SK-MEL-5 (cell line): ENCODE results near the gene COL4A2. TPM values are rescaled to one million over a fixed set of nuclear protein-coding genes. Genes with fewer than 3 reads are reported as not detected.

Experiments used
- DNase-seq: peaks from one replicate; pipeline ENCODE4 v3.0.0-alpha.2; 2016; ENCODE audit warnings: low read depth, low spot score
- in situ Hi-C: cut with HindIII; loops from 2 replicates; pipeline ENCODE4 v1.10.0; 2016; ENCODE audit warnings: low sequenced_read_pairs, high pct_unique_total_duplicates, low pct_unique_long_range_greater_than_20kb
- total RNA-seq: library from RNA; depleted of rRNA; stranded (reverse); fragments of >200 nt; shearing (Covaris generic); gene quantifications from 2 replicates; pipeline ENCODE4 v1.2.3, GENCODE V29; 2014

COL4A2 gene
- total RNA-seq, 1 experiment from 2014 or later = 23.4 TPM

DNA sequence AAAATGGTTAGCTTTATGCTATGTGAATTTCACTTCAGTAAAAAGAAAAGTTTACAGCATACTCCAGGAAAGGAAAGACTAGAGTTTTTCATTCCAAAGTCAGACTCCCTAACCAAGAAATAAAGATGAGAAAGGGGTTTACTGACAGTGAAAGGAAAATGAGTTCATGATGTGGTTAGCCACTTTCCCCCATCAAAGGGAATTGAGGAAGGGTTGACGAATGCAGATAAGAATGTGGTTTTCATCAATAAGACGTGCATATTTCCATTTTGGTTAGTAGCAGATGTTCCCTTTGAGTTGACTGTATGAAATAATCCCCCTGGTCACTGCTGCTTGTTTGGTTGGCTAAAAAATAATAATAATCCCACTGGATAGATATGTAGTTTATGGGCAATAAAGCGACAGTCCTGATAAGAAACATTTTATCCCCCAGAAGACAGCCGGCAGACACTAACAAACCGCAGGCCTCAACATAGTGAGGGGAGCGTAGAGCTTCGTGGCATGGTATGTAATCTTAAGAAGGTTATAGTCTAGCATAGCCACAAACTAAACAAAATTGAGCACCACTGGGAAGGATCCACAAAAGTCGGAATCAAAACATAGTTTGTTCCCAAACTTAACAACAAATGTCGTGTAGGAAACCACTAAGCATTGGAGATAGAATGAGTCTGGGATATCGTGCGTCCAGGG lies 114.8 kb downstream of the COL4A2 start:
- in situ Hi-C loops = no loop called here
- no peak for DNase-seq

DNA sequence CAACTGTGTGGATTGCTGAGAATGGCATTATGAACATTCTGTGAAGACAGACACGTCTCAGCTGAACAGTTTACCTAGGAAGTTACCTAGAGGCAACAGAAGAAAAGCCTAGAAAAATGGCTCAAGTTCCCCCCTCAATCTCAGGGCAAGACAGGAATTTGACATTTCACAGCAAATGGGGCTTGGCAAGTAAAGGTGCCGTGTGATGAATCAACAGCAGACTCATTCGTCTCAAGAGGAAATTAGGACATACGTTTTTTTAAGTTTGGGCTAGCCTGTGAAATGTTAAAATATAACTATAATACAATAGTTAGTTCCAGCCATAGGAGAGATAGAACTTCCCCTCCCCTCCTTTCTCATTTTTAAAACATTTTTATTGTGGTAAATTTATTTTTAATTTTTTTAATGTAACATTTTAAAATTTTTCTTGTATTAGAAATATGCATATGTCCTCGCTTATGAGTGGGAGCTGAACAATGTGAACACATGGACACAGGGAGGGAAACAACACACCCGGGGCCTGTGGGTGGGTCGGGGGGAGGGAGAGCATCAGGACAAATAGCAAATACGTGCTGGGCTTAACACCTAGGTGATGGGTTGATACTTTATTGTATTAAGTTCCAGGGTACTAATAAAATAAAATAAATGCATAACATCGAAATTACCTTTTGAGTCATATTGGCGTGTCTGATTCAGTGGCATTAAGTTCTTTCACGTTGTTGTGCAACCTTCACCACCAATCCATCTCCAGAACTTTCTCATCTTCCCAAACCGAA lies 116.0 kb downstream of the COL4A2 start:
- DNase-seq = no peak
- in situ Hi-C loops = no loop called here

DNA sequence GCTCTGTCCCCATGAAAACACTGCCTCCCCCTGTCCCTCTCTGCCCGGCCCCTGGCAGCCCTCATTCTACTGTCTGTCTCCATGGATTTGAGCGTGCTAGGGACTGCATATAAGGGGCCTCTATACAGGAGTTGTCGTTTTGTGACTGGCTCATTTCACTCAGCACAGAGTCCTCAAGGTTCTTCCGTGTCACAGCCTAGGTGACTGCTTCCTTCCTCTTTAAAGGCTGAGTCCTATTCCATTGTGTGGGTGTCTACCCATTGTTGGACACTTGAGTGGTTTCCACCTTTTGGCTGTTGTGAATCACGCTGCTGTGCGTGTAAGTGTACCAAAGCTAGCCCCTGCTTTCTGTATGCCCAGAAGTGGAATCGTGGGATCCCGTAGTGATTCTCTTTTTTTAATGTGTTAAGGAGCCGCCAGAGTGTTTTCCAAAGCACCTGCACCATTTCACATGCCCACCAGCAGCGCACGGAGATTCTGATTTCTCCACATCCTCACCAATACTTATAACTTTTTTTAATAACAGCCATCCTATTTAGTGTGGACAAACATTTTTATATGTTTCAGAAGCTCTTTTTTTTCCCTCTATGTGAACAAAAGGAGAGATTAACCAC lies 116.7 kb downstream of the COL4A2 start:
- in situ Hi-C loops = no loop called here

DNA sequence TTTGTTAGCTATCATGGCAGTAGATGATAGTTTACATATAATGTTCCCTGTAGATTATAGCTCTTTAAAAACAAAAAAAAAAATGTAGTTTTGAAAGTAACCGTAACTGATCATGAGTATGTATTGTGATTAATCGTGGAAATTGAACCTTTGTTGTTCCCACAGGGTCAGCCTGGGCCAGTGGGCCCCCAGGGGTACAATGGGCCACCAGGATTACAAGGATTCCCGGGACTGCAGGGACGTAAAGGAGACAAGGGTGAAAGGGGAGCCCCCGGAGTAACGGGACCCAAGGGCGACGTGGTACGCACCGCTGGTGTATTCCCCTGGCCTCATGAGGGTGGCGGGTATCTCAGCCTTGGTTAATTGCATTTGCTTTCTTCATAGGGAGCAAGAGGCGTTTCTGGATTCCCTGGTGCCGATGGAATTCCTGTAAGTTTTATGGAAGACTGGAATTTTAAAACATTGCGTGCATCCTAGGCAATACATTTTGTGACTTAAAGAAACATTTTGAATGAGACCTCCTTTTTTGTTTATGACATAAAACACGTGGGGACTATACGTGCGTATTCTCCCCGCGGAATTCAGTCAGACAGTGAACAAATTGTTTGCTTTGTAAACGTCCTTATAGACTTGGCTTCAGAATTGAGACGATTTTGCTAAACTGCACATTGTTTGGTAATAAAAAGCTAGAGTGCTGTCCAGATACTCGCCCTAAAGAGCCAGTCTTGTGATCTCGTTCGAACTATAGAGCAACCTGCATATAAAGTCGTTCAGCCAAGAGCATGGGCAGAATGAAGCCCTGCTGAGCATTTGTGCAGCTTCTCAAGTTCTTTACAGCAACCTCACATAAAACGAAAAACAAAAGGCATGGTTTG lies 117.7 kb downstream of the COL4A2 start:
- DNase-seq = no peak
- in situ Hi-C loops = no loop called here

More for the DNA sequence above, 116.7 kb downstream of the COL4A2 start:
- DNase-seq = no peak

DNA sequence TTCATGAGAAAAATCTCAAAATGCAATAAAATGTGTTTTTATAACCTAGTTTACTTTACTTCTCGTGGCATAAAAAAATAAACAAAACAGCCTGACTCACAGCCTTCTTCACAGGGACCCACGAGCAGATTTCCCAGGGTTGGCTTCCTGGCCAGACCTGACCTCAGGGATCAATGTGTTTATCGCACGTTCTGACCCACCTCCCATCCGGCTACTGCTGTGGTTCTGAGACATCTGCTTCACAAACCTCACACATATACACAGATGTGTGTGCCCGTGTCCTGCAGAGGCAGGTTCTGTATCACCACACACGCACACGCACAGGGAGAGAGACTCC lies 118.3 kb downstream of the COL4A2 start:
- in situ Hi-C loops = no loop called here
- DNase-seq = no peak

DNA sequence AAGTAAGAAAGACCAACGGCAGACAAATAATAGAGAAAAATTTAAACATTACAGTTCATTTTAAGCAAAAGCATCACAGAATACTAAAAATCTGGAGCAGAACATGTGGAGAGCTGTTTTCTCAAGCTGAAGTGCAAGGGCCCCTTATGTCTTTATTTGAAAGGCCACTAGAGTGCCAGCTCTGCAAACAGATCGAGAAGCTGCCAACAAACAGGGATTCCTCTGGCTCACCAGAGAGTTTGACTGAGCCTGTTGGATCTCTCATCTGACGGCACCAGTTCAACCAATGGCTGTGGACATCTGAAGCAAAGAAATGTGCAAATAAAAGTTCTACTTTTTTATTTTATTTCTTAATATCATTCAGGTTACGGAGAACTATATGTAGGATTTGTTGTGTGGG lies 119.7 kb downstream of the COL4A2 start:
- in situ Hi-C loops = no loop called here
- DNase-seq = no peak

DNA sequence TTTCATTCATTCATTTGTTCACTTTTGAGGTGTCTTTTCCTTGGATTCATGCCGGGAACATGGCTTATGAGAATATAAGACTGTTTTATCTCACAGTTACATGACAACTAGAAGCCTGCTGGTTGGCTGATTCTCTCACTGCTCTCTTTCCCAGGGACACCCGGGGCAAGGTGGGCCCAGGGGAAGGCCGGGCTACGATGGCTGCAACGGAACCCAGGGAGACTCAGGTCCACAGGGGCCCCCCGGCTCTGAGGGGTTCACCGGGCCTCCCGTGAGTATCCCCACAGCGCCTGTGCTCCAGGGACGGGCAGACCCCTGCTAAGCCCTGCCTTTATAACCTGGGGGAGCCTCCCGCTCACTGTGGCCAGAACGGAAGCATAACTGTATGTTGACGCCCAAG lies 121.2 kb downstream of the COL4A2 start:
- in situ Hi-C loops = no loop called here
- no peak for DNase-seq

DNA sequence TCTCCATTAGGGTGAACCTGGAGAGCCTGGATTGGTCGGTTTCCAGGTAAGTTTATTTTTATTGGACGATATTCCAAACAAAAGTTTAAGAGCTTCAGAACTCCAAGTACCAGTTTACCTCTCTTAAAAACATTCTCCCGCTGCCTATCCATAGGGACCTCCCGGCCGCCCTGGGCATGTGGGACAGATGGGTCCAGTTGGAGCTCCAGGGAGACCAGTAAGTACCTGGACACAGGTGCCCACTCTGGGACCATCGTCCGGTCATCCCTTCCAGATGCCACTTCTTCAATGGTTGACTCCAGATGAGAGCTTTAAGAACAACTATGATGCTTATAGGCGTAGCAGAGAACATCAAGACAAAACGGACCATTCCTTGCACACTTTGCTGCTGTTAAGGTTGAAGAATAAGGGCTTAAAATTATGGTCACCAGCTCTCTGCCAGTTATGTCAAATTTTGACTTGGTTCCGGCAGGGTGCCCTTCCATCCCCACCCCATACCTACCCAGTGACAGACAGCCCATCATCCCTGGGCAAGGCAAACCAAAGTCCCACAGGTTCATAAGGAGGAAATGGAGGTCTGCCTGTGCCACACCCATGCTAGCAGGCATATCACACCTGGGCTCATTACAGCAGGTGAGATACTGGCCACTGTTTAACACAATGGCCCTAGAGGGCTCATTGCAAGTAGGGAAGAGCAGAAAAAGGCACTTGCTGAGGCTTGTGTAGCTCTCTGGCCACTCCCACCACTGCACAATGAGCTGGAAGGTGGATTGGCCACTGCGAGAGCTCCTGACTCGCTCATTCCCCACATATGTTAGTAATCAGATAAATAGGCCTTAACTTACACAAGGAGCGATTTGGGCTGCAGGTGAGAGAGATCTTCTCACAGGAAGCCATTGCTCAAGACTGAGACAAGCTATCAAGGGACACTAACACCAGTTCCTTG lies 123.6 kb downstream of the COL4A2 start:
- in situ Hi-C loops = no loop called here
- DNase-seq = no peak

DNA sequence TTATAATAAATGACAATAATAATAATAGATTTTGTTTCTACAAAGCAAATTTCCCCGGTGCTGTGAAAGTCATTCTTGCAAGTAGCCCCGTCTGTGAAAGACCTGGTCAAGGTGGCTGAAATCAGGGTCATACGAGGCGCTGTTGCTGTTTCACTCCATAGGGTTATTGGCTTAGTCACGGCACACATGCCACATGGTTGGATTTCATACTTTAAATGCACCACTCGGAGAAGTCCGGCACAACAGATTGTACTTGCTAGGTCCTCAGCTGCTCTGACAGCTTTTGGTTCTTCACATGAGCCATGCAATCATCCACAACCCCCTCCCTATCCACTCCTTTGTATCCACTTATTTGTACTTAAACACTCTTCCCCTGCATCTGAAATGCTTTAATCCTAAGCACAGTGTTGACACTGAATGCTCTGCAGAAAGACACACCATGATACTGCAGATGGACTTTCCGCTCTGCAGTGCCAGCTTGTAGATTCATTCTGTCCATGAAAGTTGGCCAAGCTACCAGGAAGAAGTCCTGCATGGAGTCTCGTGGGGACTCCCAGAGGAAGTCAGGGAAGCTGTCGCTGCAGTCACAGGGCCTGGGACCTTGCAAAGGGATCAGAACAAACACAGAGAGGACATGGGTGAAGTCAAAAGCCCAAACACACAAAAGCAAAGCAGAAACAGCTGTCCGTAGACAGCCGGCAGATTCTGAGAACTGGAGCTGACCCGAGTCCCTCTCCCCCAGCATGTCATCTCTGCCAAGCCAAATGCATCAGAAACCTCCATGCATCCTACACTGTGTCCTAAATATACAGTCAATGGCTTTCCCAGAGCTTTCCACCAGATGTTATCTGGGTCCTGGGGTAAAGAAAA lies 124.6 kb downstream of the COL4A2 start:
- in situ Hi-C loops = no loop called here
- no peak for DNase-seq

DNA sequence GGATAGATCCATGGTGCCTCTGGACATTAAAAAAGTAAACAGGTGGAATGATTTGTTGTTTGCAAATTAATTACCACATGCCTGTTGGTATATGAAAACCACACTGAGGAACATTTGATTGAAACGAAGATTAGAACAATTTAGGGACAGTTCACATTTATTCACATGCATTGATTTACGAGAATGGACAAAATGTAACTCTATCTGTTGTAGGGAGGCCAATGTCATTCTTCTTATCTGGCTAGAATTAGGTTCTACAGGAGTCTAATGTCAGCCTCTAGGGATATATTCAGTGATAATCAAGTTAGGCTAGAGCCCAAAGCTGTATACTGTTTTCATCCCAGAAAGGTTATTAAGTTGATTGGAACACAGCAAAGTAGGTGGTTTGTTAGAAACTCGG lies 125.4 kb downstream of the COL4A2 start:
- in situ Hi-C loops = no loop called here
- no peak for DNase-seq

DNA sequence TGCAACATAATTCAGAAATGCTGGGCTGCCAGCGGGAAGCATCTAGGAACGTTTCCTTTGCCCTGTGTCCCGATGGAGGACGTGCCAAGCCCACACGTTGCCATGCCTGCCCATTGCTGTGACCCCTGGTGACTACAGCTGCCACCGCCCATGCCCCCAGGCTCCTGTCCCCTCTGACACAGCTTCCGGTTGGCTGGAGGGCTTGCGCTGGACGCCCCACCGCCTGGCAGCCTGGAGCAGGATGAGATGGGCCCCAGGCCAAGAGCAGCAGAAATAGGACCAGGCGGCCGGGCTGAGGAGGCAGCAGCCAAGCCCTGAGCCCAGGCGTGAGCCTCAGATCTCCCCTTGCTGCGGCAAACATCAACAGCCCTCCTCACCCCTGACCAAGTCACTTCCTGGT lies 125.9 kb downstream of the COL4A2 start:
- in situ Hi-C loops = no loop called here
- DNase-seq = no peak

DNA sequence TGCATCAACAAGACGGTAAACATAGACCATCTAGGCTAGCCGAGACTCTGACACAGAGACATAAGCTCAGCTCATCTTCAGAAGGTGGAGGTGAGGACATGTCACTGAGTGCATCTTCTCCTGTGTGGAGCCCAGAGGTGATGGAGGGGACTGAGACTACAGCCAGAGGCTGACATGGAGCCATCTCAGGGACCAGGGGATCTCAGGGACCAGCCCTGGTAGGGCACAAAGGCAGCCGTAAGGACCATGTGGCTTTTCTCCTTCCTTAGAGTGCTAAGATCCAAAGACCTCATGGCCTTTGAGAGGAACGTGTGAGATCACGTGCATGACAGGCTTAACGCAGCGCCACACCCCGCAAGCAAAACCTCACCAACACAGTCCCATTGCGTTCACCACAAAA lies 127.5 kb downstream of the COL4A2 start:
- in situ Hi-C loops = no loop called here
- DNase-seq = no peak

DNA sequence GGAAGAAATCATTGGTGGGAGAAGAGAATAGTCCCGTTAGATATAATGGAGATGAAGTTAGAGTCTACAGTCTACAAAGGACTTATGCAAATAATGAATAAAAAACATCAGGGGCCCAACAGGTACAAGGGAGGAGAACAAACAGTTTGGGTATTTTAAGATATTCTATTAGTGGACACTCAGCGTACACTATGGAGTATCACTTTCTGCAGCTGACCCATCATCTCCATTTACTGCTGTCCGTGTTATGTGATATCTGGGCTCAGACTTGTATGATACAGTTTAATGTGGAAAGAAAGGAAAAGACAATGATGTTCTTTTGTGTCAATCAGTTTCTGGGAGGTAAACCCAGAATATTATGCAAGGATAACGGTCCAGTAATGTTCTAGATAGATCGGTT lies 128.2 kb downstream of the COL4A2 start:
- no peak for DNase-seq
- in situ Hi-C loops = no loop called here

DNA sequence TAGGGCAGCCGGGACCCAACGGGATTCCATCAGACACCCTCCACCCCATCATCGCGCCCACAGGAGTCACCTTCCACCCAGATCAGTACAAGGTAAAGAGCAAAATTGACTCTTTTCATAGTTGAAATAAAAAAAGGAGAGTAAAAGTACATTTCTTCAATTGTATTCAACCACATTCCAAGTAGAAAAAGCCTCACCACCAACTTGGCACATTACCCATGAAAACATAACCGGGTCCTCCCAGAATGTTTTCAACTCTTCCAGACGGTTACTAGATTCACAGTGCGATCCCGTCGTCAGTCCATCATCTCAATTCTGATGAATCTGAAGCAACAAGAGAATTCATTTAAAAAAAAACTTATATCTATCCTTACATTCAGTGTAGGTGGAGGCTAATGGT lies 129.2 kb downstream of the COL4A2 start:
- no peak for DNase-seq
- in situ Hi-C loops = no loop called here

DNA sequence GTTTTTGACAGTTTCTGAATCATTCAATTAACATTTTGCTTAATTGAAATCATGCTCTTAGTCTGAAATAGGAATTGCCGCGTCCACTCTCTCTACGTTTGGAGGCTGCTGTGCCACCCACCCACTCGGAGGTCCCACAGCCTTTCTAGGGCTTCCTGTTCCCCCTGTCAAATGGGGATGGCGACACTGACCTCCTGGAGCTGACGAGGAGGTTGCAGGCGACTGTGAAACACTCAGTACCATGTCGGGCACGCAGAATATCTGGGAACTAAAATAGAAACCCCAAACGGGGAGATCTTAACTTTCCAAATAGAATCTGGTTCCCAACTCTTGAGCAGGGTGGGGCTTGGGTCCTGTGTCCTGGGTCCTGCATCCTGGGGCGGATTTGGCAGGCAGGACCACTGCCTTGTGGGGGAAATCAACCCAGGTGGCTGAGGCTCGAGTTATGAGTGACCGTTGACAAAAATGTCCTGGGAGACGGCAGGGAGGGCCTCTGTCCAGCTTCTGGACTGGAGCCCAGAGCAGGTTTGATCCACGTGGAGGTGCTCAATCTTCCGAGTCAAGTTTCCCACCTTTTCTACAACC lies 129.8 kb downstream of the COL4A2 start:
- in situ Hi-C loops = no loop called here
- no peak for DNase-seq

DNA sequence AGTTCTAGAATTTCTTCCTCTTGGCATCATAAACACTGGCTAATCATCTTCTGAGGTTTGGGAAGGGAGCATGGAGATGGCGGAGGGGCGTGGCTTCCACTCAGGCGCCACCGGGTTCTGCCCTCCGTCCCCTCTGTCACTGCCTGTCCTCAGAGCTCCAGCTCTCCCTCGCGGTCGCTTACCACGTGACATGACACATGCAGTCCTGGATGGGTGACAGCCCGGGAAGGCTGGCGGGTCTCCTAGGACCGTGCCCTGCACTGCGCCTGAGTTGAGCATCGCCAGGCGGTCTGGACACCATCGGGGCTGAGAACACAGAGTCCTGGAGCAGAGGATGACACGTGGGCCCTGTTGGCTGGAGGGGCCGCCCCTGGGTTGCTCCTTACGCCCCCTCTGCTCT lies 131.1 kb downstream of the COL4A2 start:
- in situ Hi-C loops = no loop called here
- no peak for DNase-seq
